Medulla oblongata (tissue), 1 donor: Measurements from ENCODE around the gene FTCD.
A peak's percentile ranks its signal among the peaks of the same experiment; 100 is the strongest.
"Not testable (repeated sequence)": the region's sequence is repeated elsewhere in the genome, so short reads cannot be mapped to it uniquely, and the experiment has no call there.

Source experiments
- DNase-seq: peaks from one replicate; pipeline ENCODE4 v3.0.0-alpha.2; 2015; ENCODE audit errors: extremely low spot score

FTCD gene

GRCh38 chr21:46188226-46189212 is 33.1 kb upstream of the FTCD start:
- peak; percentile 80 for DNase-seq

- DNase-seq: no peak
These were observed 32.4 kb upstream of the FTCD start for GRCh38 chr21:46187814-46188213.

GRCh38 chr21:46187261-46187660 is 31.9 kb upstream of the FTCD start:
- no peak for DNase-seq

- no peak for DNase-seq
These were observed 30.3 kb upstream of the FTCD start for GRCh38 chr21:46185716-46186115.

GRCh38 chr21:46184625-46185555 is 29.5 kb upstream of the FTCD start:
- peak; percentile 89 for DNase-seq

- DNase-seq: peak; percentile 73
These were observed 28.7 kb upstream of the FTCD start, which contains the start of gene SPATC1L for GRCh38 chr21:46183910-46184624. Gene SPATC1L, minus strand, starts transcription at chr21:46184459. Its CDS starts 1,643 bp downstream, at chr21:46182816.

GRCh38 chr21:46183337-46183909 is 28.0 kb upstream of the FTCD start:
- DNase-seq: not testable (repeated sequence)

- DNase-seq: no peak
These were observed 27.4 kb upstream of the FTCD start for GRCh38 chr21:46182548-46183336.

- DNase-seq: no peak
These were observed 26.7 kb upstream of the FTCD start for GRCh38 chr21:46181953-46182547.

- DNase-seq: no peak
These were observed 26.1 kb upstream of the FTCD start for GRCh38 chr21:46181436-46181835.

GRCh38 chr21:46180778-46181391 is 25.5 kb upstream of the FTCD start:
- no peak for DNase-seq

- DNase-seq: no peak
These were observed 24.8 kb upstream of the FTCD start for GRCh38 chr21:46180079-46180722.

GRCh38 chr21:46179708-46180078 is 24.3 kb upstream of the FTCD start:
- DNase-seq: no peak

- DNase-seq: no peak
These were observed 23.6 kb upstream of the FTCD start for GRCh38 chr21:46178961-46179360.

- DNase-seq: not testable (repeated sequence)
These were observed 21.2 kb upstream of the FTCD start for GRCh38 chr21:46176443-46177129.

- no peak for DNase-seq
These were observed 18.2 kb upstream of the FTCD start for GRCh38 chr21:46173573-46173972.

- DNase-seq: no peak
These were observed 17.6 kb upstream of the FTCD start for GRCh38 chr21:46172863-46173528.
